Measurements from ENCODE around the gene TCF4.

GRCh38 chr18:55534547-55534946, 53.4 kb downstream of the TCF4 start:
- no peak for TF ChIP-seq CTCF (conservative IDR thresholded peaks at IDR 0.05; ENCODE audit: low read depth in 2 of 2)
- no peak for TF ChIP-seq POLR2AphosphoS5 (IDR thresholded peaks at IDR 0.05; ENCODE audit: low read depth)
- TF ChIP-seq CREB1 (CRISPR knock-in tag; IDR thresholded peaks at IDR 0.05; ENCODE audit: low read depth), result no peak
- TF ChIP-seq EZH2 (IDR thresholded peaks at IDR 0.05; ENCODE audit: low read depth, unreplicated experiment), result no peak
- TF ChIP-seq EZH2phosphoT487 (IDR thresholded peaks at IDR 0.05; ENCODE audit: unreplicated experiment), result no peak
- TF ChIP-seq ETS1 (IDR thresholded peaks at IDR 0.05), result no peak
- TF ChIP-seq STAT1 (IDR thresholded peaks at IDR 0.05; ENCODE audit: unreplicated experiment), result no peak
- no peak for TF ChIP-seq REST (IDR thresholded peaks at IDR 0.05; ENCODE audit: unreplicated experiment)
- TF ChIP-seq, protein P1, sequence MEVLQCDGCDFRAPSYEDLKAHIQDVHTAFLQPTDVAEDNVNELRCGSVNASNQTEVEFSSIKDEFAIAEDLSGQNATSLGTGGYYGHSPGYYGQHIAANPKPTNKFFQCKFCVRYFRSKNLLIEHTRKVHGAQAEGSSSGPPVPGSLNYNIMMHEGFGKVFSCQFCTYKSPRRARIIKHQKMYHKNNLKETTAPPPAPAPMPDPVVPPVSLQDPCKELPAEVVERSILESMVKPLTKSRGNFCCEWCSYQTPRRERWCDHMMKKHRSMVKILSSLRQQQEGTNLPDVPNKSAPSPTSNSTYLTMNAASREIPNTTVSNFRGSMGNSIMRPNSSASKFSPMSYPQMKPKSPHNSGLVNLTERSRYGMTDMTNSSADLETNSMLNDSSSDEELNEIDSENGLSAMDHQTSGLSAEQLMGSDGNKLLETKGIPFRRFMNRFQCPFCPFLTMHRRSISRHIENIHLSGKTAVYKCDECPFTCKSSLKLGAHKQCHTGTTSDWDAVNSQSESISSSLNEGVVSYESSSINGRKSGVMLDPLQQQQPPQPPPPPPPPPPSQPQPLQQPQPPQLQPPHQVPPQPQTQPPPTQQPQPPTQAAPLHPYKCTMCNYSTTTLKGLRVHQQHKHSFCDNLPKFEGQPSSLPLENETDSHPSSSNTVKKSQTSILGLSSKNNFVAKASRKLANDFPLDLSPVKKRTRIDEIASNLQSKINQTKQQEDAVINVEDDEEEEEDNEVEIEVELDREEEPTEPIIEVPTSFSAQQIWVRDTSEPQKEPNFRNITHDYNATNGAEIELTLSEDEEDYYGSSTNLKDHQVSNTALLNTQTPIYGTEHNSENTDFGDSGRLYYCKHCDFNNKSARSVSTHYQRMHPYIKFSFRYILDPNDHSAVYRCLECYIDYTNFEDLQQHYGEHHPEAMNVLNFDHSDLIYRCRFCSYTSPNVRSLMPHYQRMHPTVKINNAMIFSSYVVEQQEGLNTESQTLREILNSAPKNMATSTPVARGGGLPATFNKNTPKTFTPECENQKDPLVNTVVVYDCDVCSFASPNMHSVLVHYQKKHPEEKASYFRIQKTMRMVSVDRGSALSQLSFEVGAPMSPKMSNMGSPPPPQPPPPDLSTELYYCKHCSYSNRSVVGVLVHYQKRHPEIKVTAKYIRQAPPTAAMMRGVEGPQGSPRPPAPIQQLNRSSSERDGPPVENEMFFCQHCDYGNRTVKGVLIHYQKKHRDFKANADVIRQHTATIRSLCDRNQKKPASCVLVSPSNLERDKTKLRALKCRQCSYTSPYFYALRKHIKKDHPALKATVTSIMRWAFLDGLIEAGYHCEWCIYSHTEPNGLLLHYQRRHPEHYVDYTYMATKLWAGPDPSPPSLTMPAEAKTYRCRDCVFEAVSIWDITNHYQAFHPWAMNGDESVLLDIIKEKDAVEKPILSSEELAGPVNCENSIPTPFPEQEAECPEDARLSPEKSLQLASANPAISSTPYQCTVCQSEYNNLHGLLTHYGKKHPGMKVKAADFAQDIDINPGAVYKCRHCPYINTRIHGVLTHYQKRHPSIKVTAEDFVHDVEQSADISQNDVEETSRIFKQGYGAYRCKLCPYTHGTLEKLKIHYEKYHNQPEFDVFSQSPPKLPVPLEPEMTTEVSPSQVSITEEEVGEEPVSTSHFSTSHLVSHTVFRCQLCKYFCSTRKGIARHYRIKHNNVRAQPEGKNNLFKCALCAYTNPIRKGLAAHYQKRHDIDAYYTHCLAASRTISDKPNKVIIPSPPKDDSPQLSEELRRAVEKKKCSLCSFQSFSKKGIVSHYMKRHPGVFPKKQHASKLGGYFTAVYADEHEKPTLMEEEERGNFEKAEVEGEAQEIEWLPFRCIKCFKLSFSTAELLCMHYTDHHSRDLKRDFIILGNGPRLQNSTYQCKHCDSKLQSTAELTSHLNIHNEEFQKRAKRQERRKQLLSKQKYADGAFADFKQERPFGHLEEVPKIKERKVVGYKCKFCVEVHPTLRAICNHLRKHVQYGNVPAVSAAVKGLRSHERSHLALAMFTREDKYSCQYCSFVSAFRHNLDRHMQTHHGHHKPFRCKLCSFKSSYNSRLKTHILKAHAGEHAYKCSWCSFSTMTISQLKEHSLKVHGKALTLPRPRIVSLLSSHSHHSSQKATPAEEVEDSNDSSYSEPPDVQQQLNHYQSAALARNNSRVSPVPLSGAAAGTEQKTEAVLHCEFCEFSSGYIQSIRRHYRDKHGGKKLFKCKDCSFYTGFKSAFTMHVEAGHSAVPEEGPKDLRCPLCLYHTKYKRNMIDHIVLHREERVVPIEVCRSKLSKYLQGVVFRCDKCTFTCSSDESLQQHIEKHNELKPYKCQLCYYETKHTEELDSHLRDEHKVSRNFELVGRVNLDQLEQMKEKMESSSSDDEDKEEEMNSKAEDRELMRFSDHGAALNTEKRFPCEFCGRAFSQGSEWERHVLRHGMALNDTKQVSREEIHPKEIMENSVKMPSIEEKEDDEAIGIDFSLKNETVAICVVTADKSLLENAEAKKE (CRISPR knock-in tag; IDR thresholded peaks at IDR 0.05), result no peak
- TF ChIP-seq ZNF114 (CRISPR knock-in tag; IDR thresholded peaks at IDR 0.05), result no peak
- TF ChIP-seq JUNB (IDR thresholded peaks at IDR 0.05; ENCODE audit: unreplicated experiment), result no peak
- TF ChIP-seq NANOG (IDR thresholded peaks at IDR 0.05; ENCODE audit: borderline replicate concordance), result no peak

Data from GM23338 (cell line).